Measurements from ENCODE around the gene CD96.

The CD96 gene

GRCh38 chr3:111616417-111617105, 74.6 kb downstream of the CD96 start:
- DNase-seq (ENCODE audit: low read depth): peak; percentile 44
- no peak overlapping the region for H3K4me3 ChIP-seq (ENCODE audit: low read depth, low read length)
- TF ChIP-seq, protein P1, sequence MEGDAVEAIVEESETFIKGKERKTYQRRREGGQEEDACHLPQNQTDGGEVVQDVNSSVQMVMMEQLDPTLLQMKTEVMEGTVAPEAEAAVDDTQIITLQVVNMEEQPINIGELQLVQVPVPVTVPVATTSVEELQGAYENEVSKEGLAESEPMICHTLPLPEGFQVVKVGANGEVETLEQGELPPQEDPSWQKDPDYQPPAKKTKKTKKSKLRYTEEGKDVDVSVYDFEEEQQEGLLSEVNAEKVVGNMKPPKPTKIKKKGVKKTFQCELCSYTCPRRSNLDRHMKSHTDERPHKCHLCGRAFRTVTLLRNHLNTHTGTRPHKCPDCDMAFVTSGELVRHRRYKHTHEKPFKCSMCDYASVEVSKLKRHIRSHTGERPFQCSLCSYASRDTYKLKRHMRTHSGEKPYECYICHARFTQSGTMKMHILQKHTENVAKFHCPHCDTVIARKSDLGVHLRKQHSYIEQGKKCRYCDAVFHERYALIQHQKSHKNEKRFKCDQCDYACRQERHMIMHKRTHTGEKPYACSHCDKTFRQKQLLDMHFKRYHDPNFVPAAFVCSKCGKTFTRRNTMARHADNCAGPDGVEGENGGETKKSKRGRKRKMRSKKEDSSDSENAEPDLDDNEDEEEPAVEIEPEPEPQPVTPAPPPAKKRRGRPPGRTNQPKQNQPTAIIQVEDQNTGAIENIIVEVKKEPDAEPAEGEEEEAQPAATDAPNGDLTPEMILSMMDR (IDR thresholded peaks at IDR 0.05; ENCODE audit: low read depth, low read length, missing control alignments): peak; percentile 62

- DNase-seq (ENCODE audit: low read depth): no peak
- H3K4me3 ChIP-seq (ENCODE audit: low read depth, low read length): no peak overlapping the region
- TF ChIP-seq, protein P1 (IDR thresholded peaks at IDR 0.05; ENCODE audit: low read depth, low read length, missing control alignments): no peak
Observed at GRCh38 chr3:111617406-111617805, 75.4 kb downstream of the CD96 start.

GRCh38 chr3:111617912-111618601, 76.1 kb downstream of the CD96 start:
- no peak overlapping the region for H3K4me3 ChIP-seq (ENCODE audit: low read depth, low read length)
- TF ChIP-seq, protein P1 (IDR thresholded peaks at IDR 0.05; ENCODE audit: low read depth, low read length, missing control alignments): no peak
- no peak for DNase-seq (ENCODE audit: low read depth)

DNA sequence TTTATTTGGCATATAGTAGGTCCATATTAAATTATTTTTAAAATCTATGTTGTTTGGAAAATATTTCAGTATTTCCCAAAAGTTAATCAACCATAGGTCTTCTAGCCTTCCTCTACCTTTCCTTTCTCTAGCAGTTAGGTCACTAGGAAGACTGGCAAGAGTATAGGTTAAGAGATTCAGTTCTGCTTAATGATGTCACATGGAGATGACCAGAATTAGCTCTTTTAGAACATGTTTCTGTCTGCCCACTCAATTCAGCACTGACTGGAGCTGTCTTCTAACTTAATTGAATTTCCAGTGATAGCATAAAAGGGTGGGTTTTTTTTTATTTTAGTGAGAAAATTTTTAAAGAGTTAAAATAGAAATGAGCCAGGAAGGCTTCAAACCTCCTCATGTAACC, 76.9 kb downstream of the CD96 start:
- H3K4me3 ChIP-seq (ENCODE audit: low read depth, low read length): no peak overlapping the region
- DNase-seq (ENCODE audit: low read depth): no peak
- TF ChIP-seq, protein P1 (IDR thresholded peaks at IDR 0.05; ENCODE audit: low read depth, low read length, missing control alignments): no peak

DNA sequence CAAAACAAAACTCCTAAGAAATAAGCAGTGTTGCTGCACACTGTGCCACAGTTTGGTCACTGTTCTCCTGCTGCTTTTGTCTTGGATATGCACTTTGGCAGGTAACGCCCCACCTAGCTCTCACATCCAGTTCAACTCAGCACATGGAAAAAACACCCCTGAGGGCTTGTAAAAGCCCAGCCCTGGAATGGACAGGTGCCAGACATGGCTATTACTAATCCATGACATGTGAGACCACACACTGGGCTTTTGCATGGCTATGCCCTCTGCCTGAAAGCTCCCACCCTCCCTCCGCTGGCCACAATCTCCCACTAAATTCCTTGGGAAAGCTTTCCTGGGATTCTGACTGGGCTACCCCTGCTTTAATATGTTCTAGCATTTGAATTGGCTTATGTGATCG, 77.8 kb downstream of the CD96 start:
- TF ChIP-seq, protein P1 (IDR thresholded peaks at IDR 0.05; ENCODE audit: low read depth, low read length, missing control alignments): no peak
- DNase-seq (ENCODE audit: low read depth): no peak

DNA sequence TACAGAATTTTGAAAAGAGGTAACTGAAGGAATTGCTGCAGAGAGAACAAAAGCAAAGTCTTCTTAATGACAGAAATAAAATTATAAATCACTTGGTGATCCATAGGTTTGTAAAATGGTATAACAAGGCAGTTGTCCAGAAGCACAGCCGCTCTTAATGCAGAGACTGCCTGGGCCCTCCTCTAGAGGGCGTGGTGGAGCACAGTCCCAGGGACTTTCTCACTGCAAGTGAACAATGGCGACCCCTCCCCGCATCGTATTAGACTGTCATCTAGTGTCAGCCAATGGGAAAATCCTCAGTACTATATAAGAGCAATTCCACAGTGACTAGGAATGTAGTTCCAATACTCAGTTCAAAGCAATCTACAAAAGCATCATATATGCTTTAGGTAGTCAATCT, 79.5 kb downstream of the CD96 start:
- no peak for DNase-seq (ENCODE audit: low read depth)
- TF ChIP-seq, protein P1 (IDR thresholded peaks at IDR 0.05; ENCODE audit: low read depth, low read length, missing control alignments): peak; percentile 51
- H3K4me3 ChIP-seq (ENCODE audit: low read depth, low read length): no peak overlapping the region

More for the DNA sequence above, 77.8 kb downstream of the CD96 start:
- H3K4me3 ChIP-seq (ENCODE audit: low read depth, low read length): no peak overlapping the region
